HCT116 (cell line): ENCODE data around the gene CDC14B. TPM values are rescaled to one million over a fixed set of nuclear protein-coding genes. Genes with fewer than 3 reads are reported as not detected.

ENCODE experiments used
- ATAC-seq: fragments of 200-7000 bp; cut with Tn5 transposase; 2 replicates; pipeline ENCODE4 v1.9.1; 2020; ENCODE audit warnings: mild to moderate bottlenecking, moderate library complexity
- BruUV-seq: library from RNA; stranded (reverse); fragments of 400-500 nt; replicated peaks from 2 replicates; lab custom pipeline; 2021; lab: Mats Ljungman, UMichigan
- CTCF ChIA-PET: fragments of 300-600 bp; sonication (Branson Sonifier 250); formaldehyde crosslinking; loops from one replicate; lab custom pipeline; 2021; ENCODE audit warnings: antibody characterized with exemption; lab: Charles Lee
- POLR2A ChIA-PET: fragments of 300-600, 350-600 bp; sonication (Branson Sonifier 250); formaldehyde crosslinking; loops from one replicate; lab custom pipeline; 2021; ENCODE audit warnings: antibody characterized with exemption; lab: Charles Lee
- RAD21 ChIA-PET, 2 experiments: fragments of 300-600 bp; sonication (Branson Sonifier 250); formaldehyde crosslinking; loops; one replicate each; lab custom pipeline; 2023; ENCODE audit warnings: low total read pairs in 2 of 2; ENCODE audit not compliant: uncharacterized antibody in 2 of 2, unreplicated experiment in 2 of 2, low non-redundant PET in 1 of 2; lab: Charles Lee
- DNase-seq: peaks from one replicate; pipeline ENCODE4 v3.0.0-alpha.2; 2010; ENCODE audit warnings: low read depth, low spot score
- H2AFZ ChIP-seq: fragments of 200-600 bp; shearing (Covaris generic), sonication (generic); 2 replicates; pipeline ENCODE4 v1.6.1; 2017; ENCODE audit warnings: low read depth, mixed run types, mixed read lengths, antibody characterized with exemption, low read length; ENCODE audit not compliant: poor library complexity, severe bottlenecking
- H3K27ac ChIP-seq: 2 replicates; pipeline ENCODE4 v1.5.1; 2012; ENCODE audit warnings: low read depth, low read length
- H3K27me3 ChIP-seq: fragments of 200-600 bp; sonication (generic); 2 replicates; pipeline ENCODE4 v1.6.1; 2016; ENCODE audit warnings: mixed run types, low read length, mixed read lengths; ENCODE audit not compliant: insufficient read depth
- H3K36me3 ChIP-seq, 2 experiments: fragments of 200-500 bp in 1 of 2; fragments of 200-600 bp in 1 of 2; sonication (Bioruptor generic) in 1 of 2; sonication (generic) in 1 of 2; 2 replicates each; pipeline versions ENCODE4 v1.5.1 to v1.6.1; 2014 to 2016; ENCODE audit warnings: low read length in 2 of 2, inconsistent platforms in 1 of 2, mixed read lengths in 1 of 2, mixed run types in 1 of 2; ENCODE audit not compliant: insufficient read depth in 2 of 2, control insufficient read depth in 1 of 2
- H3K4me1 ChIP-seq, 2 experiments: fragments of 200-600 bp in 1 of 2; sonication (generic) in 1 of 2; 2 replicates each; pipeline versions ENCODE4 v1.5.1 to v1.6.1; 2012 to 2017; ENCODE audit warnings: low read length in 2 of 2, inconsistent platforms in 1 of 2, mild to moderate bottlenecking in 1 of 2, mixed read lengths in 1 of 2, mixed run types in 1 of 2, moderate library complexity in 1 of 2; ENCODE audit not compliant: insufficient read depth in 2 of 2, control insufficient read depth in 1 of 2
- H3K4me2 ChIP-seq: fragments of 200-600 bp; sonication (generic); 2 replicates; pipeline ENCODE4 v1.6.1; 2017; ENCODE audit warnings: mixed run types, low read length, mixed read lengths
- H3K4me3 ChIP-seq, 2 experiments: fragments of 200-600 bp in 1 of 2; sonication (generic) in 1 of 2; replicated peaks in 1 of 2; 2 replicates each; pipeline ENCODE4 v1.5.1; 2011 to 2016; ENCODE audit warnings: low read length in 2 of 2, control low read depth in 1 of 2, low read depth in 1 of 2, mild to moderate bottlenecking in 1 of 2, mixed read lengths in 1 of 2, mixed run types in 1 of 2
- H3K79me2 ChIP-seq: fragments of 200-600 bp; sonication (generic); 2 replicates; pipeline ENCODE4 v1.6.1; 2017; ENCODE audit warnings: mild to moderate bottlenecking, mixed run types, low read length, moderate library complexity, mixed read lengths; ENCODE audit not compliant: insufficient read depth
- H3K9ac ChIP-seq: fragments of 200-600 bp; sonication (generic); 2 replicates; pipeline ENCODE4 v1.6.1; 2016; ENCODE audit warnings: low read length, mixed read lengths
- H3K9me2 ChIP-seq: fragments of 200-600 bp; sonication (generic), shearing (Covaris generic); 2 replicates; pipeline ENCODE4 v1.6.1; 2017; ENCODE audit warnings: mixed run types, mild to moderate bottlenecking, moderate library complexity; ENCODE audit not compliant: insufficient read depth
- H3K9me3 ChIP-seq, 2 experiments: fragments of 200-500 bp in 1 of 2; fragments of 200-600 bp in 1 of 2; sonication (Bioruptor generic) in 1 of 2; sonication (generic) in 1 of 2; 2 replicates each; pipeline ENCODE4 v1.6.1; 2014 to 2017; ENCODE audit warnings: low read length in 2 of 2, mixed read lengths in 2 of 2, inconsistent platforms in 1 of 2, low read depth in 1 of 2, mild to moderate bottlenecking in 1 of 2, mixed run types in 1 of 2, moderate library complexity in 1 of 2; ENCODE audit not compliant: control insufficient read depth in 1 of 2, insufficient read depth in 1 of 2
- H4K20me1 ChIP-seq: fragments of 200-600 bp; sonication (generic), shearing (Covaris generic); 2 replicates; pipeline ENCODE4 v1.6.1; 2017; ENCODE audit warnings: mixed run types, mild to moderate bottlenecking, moderate library complexity; ENCODE audit not compliant: insufficient read depth
- CEBPB ChIP-seq: IDR thresholded peaks from 2 replicates; pipeline ENCODE4 v1.6.1; 2012; ENCODE audit warnings: low read depth
- ELF1 ChIP-seq: IDR thresholded peaks from 2 replicates; pipeline ENCODE4 v1.6.1; 2012; ENCODE audit warnings: low read depth, borderline replicate concordance
- EZH2phosphoT487 ChIP-seq: fragments of 200-600 bp; IDR thresholded peaks from 2 replicates; pipeline ENCODE4 v1.6.1; 2018; ENCODE audit warnings: antibody characterized with exemption, borderline replicate concordance
- POLR2A ChIP-seq: IDR thresholded peaks from 2 replicates; pipeline ENCODE4 v1.7.0; 2011; ENCODE audit warnings: borderline replicate concordance; ENCODE audit not compliant: insufficient read depth, insufficient read length; ENCODE audit errors: extremely low read depth
- RAD21 ChIP-seq: IDR thresholded peaks from 2 replicates; pipeline ENCODE4 v1.6.1; 2012; ENCODE audit warnings: low read depth, mild to moderate bottlenecking
- SIN3A ChIP-seq: IDR thresholded peaks from 2 replicates; pipeline ENCODE4 v1.6.1; 2012; ENCODE audit warnings: low read depth
- SP1 ChIP-seq: IDR thresholded peaks from 2 replicates; pipeline ENCODE4 v1.6.1; 2012; ENCODE audit warnings: low read depth
- SRF ChIP-seq: IDR thresholded peaks from 2 replicates; pipeline ENCODE4 v1.6.1; 2012; ENCODE audit warnings: low read depth
- TCF7L2 ChIP-seq: IDR thresholded peaks from 2 replicates; pipeline ENCODE4 v1.7.0; 2011; ENCODE audit warnings: borderline replicate concordance, inconsistent platforms; ENCODE audit not compliant: insufficient read depth, insufficient read length; ENCODE audit errors: extremely low read depth
- intact Hi-C: fragments of 100-400 bp; cut with micrococcal nuclease; formaldehyde crosslinking; loops from 2 replicates; pipeline ENCODE4 v1.10.0; 2022
- total RNA-seq: library from RNA; stranded (reverse); gene quantifications from one replicate; pipeline ENCODE4 v1.2.1, GENCODE V29; 2021; ENCODE audit not compliant: unreplicated experiment
- TF ChIP-seq, protein P1 (sequence below): IDR thresholded peaks from 2 replicates; pipeline ENCODE4 v1.6.1; 2012
- TF ChIP-seq, protein P2 (sequence below), 3 experiments: fragments of 200-600 bp in 1 of 3; sonication (generic) in 1 of 3; IDR thresholded peaks in 2 of 3; conservative IDR thresholded peaks in 1 of 3; 2 replicates each; pipeline ENCODE4 v1.5.1; 2012 to 2017; ENCODE audit warnings: low read depth in 2 of 3, low read length in 2 of 3, antibody characterized with exemption in 1 of 3, borderline replicate concordance in 1 of 3, control low read depth in 1 of 3, mild to moderate bottlenecking in 1 of 3, mixed read lengths in 1 of 3, mixed run types in 1 of 3, moderate library complexity in 1 of 3; ENCODE audit not compliant: insufficient read depth in 1 of 3
- TF ChIP-seq, protein P3 (sequence below): IDR thresholded peaks from 2 replicates; pipeline ENCODE4 v1.6.1; 2012; ENCODE audit warnings: low read depth

Gene CDC14B
- total RNA-seq, 1 experiment from 2014 or later = 21.6 TPM

DNA sequence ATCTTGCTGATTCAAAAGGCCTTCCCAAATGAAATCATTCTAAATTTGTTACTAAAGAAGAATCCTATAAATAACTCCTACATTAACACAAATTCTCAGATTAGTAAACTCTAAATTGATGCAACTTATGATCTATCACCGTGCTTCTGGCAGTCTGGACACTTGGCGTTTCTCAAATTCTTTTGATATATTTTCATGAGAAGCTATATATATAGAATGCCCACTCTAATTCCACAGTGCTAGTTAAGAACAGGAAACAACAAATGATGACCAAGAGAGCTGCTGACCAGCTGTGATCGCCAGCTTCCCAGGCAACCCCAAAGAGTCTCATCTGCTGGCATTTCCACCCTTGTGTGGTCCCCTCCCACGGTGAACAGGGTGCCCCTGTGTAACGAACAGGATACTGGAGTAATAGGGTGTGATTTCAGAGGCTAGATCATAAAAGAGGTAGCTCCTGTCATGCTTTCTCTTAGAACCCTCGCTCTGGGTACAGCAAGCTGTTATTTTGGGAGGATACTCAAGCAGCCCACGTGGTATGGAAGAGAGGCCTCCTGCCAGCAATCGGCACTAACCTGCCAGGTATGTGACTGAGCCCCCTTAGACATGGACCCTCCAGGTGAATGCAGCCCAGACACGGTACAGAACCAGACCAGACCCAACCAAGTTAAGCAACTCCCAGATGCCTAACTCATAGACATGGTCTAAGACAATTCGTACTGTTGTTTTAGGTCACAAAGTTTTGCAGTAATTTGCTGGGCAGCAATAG is 64.7 kb downstream of the CDC14B start (continued):
- no peak for TF ChIP-seq RAD21
- no peak for TF ChIP-seq SP1
- TF ChIP-seq, protein P1, sequence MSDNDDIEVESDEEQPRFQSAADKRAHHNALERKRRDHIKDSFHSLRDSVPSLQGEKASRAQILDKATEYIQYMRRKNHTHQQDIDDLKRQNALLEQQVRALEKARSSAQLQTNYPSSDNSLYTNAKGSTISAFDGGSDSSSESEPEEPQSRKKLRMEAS = no peak
- no peak for TF ChIP-seq EZH2phosphoT487
- no peak for TF ChIP-seq SIN3A
- no peak for TF ChIP-seq CEBPB
- TF ChIP-seq, all 23 proteins: peak for 0

DNA sequence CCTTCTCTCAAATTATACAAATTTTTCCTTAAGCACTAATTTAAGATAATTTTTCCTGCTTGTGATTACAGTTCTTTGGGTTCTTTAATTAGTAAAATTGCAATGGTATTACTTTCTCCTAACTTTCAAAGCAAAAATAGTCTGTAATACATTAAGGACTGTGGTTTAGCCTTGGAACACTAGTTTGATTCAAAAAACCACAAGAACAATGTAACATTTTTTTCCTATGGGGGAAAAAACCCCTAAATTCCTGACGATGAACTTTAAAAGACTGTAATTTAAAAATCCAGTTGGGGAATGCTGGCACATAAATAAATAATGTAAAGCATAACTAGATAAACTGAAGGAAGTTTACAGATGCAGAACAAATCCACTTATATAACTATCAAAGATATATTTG is 65.3 kb downstream of the CDC14B start:
- Histone ChIP-seq H3K27ac (no peak overlapping the region), H3K27me3 (no peaks in the 10 kb centered on the region), H4K20me1 (no peaks in the 10 kb centered on the region), H2AFZ (no peak overlapping the region), H3K4me1 (no peaks in the 10 kb centered on the region; a peak in 1 of 4 replicates), H3K79me2 (no peaks in the 10 kb centered on the region), H3K36me3 (no peaks in the 10 kb centered on the region)
- CTCF ChIA-PET = no interaction called here
- BruUV-seq = no TSS peak
- TF ChIP-seq SRF (no peak), SIN3A (no peak), CEBPB (no peak), POLR2A (no peak), TCF7L2 (no peak), ELF1 (no peak)
- TF ChIP-seq, protein P2, sequence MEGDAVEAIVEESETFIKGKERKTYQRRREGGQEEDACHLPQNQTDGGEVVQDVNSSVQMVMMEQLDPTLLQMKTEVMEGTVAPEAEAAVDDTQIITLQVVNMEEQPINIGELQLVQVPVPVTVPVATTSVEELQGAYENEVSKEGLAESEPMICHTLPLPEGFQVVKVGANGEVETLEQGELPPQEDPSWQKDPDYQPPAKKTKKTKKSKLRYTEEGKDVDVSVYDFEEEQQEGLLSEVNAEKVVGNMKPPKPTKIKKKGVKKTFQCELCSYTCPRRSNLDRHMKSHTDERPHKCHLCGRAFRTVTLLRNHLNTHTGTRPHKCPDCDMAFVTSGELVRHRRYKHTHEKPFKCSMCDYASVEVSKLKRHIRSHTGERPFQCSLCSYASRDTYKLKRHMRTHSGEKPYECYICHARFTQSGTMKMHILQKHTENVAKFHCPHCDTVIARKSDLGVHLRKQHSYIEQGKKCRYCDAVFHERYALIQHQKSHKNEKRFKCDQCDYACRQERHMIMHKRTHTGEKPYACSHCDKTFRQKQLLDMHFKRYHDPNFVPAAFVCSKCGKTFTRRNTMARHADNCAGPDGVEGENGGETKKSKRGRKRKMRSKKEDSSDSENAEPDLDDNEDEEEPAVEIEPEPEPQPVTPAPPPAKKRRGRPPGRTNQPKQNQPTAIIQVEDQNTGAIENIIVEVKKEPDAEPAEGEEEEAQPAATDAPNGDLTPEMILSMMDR (IDR thresholded peaks at IDR 0.05 in 2 of 3, conservative IDR thresholded peaks at IDR 0.05 in 1 of 3; ENCODE audit: borderline replicate concordance in 1 of 3, insufficient read depth in 1 of 3, low read depth in 2 of 3, low read length in 2 of 3) = no peak
- TF ChIP-seq, protein P3, sequence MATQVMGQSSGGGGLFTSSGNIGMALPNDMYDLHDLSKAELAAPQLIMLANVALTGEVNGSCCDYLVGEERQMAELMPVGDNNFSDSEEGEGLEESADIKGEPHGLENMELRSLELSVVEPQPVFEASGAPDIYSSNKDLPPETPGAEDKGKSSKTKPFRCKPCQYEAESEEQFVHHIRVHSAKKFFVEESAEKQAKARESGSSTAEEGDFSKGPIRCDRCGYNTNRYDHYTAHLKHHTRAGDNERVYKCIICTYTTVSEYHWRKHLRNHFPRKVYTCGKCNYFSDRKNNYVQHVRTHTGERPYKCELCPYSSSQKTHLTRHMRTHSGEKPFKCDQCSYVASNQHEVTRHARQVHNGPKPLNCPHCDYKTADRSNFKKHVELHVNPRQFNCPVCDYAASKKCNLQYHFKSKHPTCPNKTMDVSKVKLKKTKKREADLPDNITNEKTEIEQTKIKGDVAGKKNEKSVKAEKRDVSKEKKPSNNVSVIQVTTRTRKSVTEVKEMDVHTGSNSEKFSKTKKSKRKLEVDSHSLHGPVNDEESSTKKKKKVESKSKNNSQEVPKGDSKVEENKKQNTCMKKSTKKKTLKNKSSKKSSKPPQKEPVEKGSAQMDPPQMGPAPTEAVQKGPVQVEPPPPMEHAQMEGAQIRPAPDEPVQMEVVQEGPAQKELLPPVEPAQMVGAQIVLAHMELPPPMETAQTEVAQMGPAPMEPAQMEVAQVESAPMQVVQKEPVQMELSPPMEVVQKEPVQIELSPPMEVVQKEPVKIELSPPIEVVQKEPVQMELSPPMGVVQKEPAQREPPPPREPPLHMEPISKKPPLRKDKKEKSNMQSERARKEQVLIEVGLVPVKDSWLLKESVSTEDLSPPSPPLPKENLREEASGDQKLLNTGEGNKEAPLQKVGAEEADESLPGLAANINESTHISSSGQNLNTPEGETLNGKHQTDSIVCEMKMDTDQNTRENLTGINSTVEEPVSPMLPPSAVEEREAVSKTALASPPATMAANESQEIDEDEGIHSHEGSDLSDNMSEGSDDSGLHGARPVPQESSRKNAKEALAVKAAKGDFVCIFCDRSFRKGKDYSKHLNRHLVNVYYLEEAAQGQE = no peak
- TF ChIP-seq, protein P1 = no peak
- TF ChIP-seq, all 23 proteins: peak for 0
- intact Hi-C loops = no loop called here
- ChIA-PET POLR2A (no interaction called here), RAD21 (no interaction called here)
- Histone ChIP-seq H3K4me2 (no peak overlapping the region), H3K4me3 (no peak overlapping the region), H3K9me3 (no peaks in the 10 kb centered on the region), H3K9ac (no peak overlapping the region), H3K9me2 (no peaks in the 10 kb centered on the region)
- ATAC-seq (no peak), DNase-seq (no peak)
